ENCODE data around the gene GARS1.

DNA sequence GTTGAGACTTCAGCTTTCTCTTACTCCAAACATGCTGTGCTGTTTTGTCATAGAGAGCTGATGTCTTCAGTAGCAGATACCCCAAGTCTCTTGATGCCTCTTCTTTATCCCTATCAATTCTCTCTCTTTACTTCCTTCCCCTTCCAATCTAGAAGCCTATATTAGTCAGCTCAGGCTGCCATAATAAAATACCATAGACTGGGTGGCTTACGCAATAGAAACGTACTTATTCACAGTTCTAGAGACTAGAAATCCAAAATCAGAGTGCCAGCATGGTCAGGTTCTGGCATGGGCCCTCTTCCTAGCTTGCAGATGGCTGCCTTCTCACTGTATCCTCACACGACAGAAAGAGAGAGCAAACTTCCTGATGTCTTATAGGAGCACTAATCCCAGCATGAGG is 9.0 kb upstream of the GARS1 start:
- TF ChIP-seq GATA2 (IDR thresholded peaks at IDR 0.05; ENCODE audit: low read depth, low read length): no peak
- TF ChIP-seq GATA3 (IDR thresholded peaks at IDR 0.05; ENCODE audit: low read depth, low read length): no peak

Measured in SH-SY5Y (cell line).